Coronary artery (tissue), 2 donors: ENCODE data around the gene KCNH5.

Experiments used
- DNase-seq: peaks from one replicate; pipeline ENCODE4 v3.0.0-alpha.2; 2017; ENCODE audit warnings: low spot score
- H3K27ac ChIP-seq, 2 donors: fragments of 200-600 bp; sonication (generic); one replicate each; pipeline ENCODE4 v1.5.1; 2016 to 2019
- H3K4me3 ChIP-seq: fragments of 200-600 bp; sonication (generic); 2 replicates; pipeline ENCODE4 v1.5.1; 2016; ENCODE audit warnings: mild to moderate bottlenecking, moderate library complexity
- CTCF ChIP-seq: fragments of 200-600 bp; sonication (generic); IDR thresholded peaks from one replicate; pipeline ENCODE4 v1.5.1; 2019; ENCODE audit warnings: antibody characterized with exemption

The KCNH5 gene

GRCh38 chr14:62674563-62675237 is 370.6 kb downstream of the KCNH5 start:
- Histone ChIP-seq H3K4me3 (no peak overlapping the region), H3K27ac (no peak overlapping the region)
- no peak for TF ChIP-seq CTCF
- no peak for DNase-seq

GRCh38 chr14:62673014-62673755 is 372.1 kb downstream of the KCNH5 start:
- Histone ChIP-seq H3K4me3 (no peak overlapping the region), H3K27ac (no peak overlapping the region)
- TF ChIP-seq CTCF, result no peak
- no peak for DNase-seq

DNA sequence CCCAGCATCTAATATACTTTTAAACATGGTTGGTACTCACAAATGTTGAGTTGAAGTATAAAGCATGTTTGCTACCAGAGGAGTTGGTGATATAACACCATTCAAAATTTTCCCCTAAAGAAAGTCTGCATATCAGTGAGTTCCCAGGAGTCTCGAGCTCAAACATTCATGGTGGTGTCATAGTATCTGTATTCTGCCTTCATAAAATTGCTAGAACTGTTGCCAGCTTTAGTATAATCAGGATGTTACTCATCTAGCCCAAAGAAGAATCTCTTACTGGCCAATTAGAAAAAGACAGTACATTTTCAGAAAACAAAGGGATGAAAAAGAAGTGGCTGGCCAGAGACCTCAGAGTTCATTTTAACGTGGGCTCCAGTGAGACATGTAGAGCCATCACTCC is 374.7 kb downstream of the KCNH5 start:
- Histone ChIP-seq H3K27ac (no peak overlapping the region), H3K4me3 (no peak overlapping the region)
- no peak for DNase-seq
- no peak for TF ChIP-seq CTCF

DNA sequence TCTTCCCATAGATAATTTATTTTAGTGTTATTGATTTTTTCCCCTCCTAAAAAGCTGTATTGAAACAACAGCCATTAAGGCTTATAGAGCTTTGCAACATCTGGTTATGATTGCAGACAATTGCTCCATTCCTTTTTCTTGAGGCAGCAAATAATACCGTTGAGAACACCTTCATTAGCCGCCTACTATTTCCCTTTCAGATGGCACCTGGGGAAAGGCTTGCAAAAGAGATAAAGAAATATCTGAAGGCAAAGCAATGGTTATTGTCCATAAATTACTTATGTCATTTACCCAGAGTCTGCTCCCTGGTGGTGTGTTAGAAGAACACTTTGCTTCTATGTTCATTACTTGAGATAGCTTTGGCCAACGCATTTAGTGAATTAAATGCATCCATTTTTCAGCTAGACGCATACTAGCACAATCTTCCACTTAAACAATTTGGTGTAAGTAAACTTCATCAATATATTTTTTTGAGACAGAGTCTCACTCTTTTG is 377.8 kb downstream of the KCNH5 start:
- no peak for DNase-seq
- TF ChIP-seq CTCF, result no peak

GRCh38 chr14:62665286-62665685 is 380.0 kb downstream of the KCNH5 start:
- TF ChIP-seq CTCF, result no peak

More for the DNA sequence above, 377.8 kb downstream of the KCNH5 start:
- H3K27ac ChIP-seq, result no peak overlapping the region
- no peak overlapping the region for H3K4me3 ChIP-seq

GRCh38 chr14:62663456-62663821 is 381.8 kb downstream of the KCNH5 start:
- Histone ChIP-seq H3K27ac (no peak overlapping the region), H3K4me3 (no peak overlapping the region)
- TF ChIP-seq CTCF, result no peak
- DNase-seq, result no peak

More at GRCh38 chr14:62665286-62665685, 380.0 kb downstream of the KCNH5 start:
- no peak for DNase-seq
- H3K4me3 ChIP-seq, result no peak overlapping the region
- H3K27ac ChIP-seq, result no peak overlapping the region
